ENCODE measurements around the gene JADE1.

JADE1 gene

DNA sequence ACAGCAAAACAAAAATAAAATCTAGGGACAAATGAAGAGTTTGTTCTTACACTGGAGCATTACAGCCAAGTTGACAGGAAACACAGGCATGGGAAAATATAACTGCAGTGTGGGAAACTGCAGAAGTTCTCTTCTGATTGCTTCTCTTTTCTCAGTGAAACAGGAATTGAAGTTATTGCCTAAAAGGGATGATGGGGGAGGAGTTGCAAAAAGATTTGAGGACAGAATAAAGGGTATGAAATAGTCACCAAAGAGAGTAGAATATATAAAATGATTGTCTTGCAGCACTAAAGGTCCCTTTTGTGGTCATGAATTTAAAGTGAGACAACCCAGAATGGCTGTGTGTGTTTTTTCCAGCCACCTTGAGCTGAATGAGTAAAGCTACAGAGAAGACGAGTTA, 103.7 kb downstream of the JADE1 start:
- Histone ChIP-seq H3K4me1 (ENCODE audit: control insufficient read depth, insufficient read depth, low read length) (no peaks in the 10 kb centered on the region), H3K9me3 (ENCODE audit: control insufficient read depth, insufficient read depth, low read length) (no peaks in the 10 kb centered on the region), H3K4me3 (ENCODE audit: low read depth, low read length) (no peak overlapping the region), H3K27me3 (ENCODE audit: control insufficient read depth, insufficient read depth, low read length) (no peaks in the 10 kb centered on the region), H3K9ac (ENCODE audit: low read depth, low read length) (no peak overlapping the region), H3K36me3 (ENCODE audit: control insufficient read depth, insufficient read depth, low read length) (no peaks in the 10 kb centered on the region)

DNA sequence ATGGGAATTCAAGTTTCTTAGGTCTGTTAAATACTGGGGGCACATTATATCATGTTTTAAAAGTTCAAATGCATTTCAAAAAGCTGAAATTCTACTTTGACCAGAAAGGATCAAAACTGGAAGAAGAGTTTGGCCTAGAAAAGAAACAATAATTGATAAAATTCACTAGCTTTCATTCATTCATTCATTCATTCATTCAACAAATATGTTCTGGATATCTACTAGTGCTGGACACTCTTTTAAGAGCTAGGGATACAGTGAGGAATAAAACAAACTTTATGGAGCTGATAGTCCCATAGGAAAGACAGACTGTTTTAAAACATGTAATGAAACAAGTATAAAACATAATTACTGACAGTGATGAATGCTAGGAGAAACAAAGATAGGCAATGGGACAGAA, 106.0 kb downstream of the JADE1 start:
- Histone ChIP-seq H3K27me3 (ENCODE audit: control insufficient read depth, insufficient read depth, low read length) (no peaks in the 10 kb centered on the region), H3K4me3 (ENCODE audit: low read depth, low read length) (no peak overlapping the region), H3K4me1 (ENCODE audit: control insufficient read depth, insufficient read depth, low read length) (no peaks in the 10 kb centered on the region), H3K9ac (ENCODE audit: low read depth, low read length) (no peak overlapping the region), H3K9me3 (ENCODE audit: control insufficient read depth, insufficient read depth, low read length) (no peaks in the 10 kb centered on the region), H3K36me3 (ENCODE audit: control insufficient read depth, insufficient read depth, low read length) (no peaks in the 10 kb centered on the region)

DNA sequence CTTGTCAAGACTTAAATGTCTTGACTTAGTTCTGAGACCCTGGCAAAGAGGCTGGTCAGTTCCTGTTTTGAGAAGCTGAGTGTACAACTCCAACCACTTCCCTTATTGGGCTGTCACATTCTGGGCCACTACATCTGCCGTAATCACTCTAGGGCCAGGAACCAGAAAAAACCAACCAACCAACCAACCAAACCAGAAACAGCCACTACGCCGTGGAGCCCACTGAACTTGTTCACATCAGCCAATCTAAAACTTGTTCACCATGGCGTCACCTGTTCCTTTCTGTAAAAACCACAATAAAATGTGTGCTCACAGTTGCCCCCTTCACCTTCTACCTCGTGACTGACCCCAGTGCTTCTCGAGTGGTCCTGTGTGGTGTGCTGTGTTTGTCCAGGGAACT, 107.3 kb downstream of the JADE1 start:
- Histone ChIP-seq H3K4me3 (ENCODE audit: low read depth, low read length) (no peak overlapping the region), H3K36me3 (ENCODE audit: control insufficient read depth, insufficient read depth, low read length) (no peaks in the 10 kb centered on the region), H3K27me3 (ENCODE audit: control insufficient read depth, insufficient read depth, low read length) (no peaks in the 10 kb centered on the region), H3K9ac (ENCODE audit: low read depth, low read length) (no peak overlapping the region), H3K9me3 (ENCODE audit: control insufficient read depth, insufficient read depth, low read length) (no peaks in the 10 kb centered on the region), H3K4me1 (ENCODE audit: control insufficient read depth, insufficient read depth, low read length) (no peaks in the 10 kb centered on the region)

DNA sequence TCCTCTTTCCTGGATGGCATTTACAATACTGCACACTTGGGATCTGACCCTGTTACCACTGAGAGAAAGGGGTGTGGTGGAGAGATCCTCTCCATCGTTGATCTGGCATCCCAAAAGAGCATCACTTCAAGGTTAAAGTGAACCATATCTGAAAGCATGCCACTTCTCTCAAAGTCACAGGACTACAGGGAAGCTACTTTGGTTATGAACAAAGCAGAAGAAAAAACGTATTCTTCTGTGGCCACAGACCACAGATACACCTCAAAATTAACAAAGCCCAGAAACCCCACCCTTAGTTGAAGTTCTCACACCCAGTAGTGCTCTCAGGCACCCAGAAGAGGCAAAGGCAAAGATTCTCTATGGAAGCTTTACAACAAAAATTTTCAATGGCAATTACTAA, 108.3 kb downstream of the JADE1 start:
- H3K9ac ChIP-seq (ENCODE audit: low read depth, low read length): no peak overlapping the region
- H3K4me1 ChIP-seq (ENCODE audit: control insufficient read depth, insufficient read depth, low read length): no peaks in the 10 kb centered on the region
- no peak overlapping the region for H3K4me3 ChIP-seq (ENCODE audit: low read depth, low read length)
- H3K36me3 ChIP-seq (ENCODE audit: control insufficient read depth, insufficient read depth, low read length): no peaks in the 10 kb centered on the region
- no peaks in the 10 kb centered on the region for H3K27me3 ChIP-seq (ENCODE audit: control insufficient read depth, insufficient read depth, low read length)
- H3K9me3 ChIP-seq (ENCODE audit: control insufficient read depth, insufficient read depth, low read length): no peaks in the 10 kb centered on the region

DNA sequence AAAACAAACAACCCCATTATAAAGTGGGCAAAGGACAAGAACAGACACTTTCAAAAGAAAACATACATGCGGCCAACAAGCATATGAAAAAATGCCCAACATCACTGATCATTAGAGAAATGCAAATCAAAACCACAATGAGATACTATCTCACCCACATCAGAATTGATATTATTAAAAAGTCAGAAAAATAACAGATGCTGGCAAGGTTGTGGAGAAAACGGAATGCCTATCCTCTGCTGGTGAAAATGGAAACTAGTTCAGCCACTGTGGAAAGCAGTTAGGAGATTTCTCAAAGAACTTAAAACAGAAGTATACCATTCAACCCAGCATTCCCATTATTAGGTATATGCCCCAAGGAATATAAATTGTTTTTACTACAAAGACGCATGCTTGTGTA, 112.5 kb downstream of the JADE1 start:
- Histone ChIP-seq H3K27me3 (ENCODE audit: control insufficient read depth, insufficient read depth, low read length) (no peaks in the 10 kb centered on the region), H3K9ac (ENCODE audit: low read depth, low read length) (no peak overlapping the region), H3K9me3 (ENCODE audit: control insufficient read depth, insufficient read depth, low read length) (no peaks in the 10 kb centered on the region), H3K4me1 (ENCODE audit: control insufficient read depth, insufficient read depth, low read length) (no peaks in the 10 kb centered on the region), H3K4me3 (ENCODE audit: low read depth, low read length) (no peak overlapping the region), H3K36me3 (ENCODE audit: control insufficient read depth, insufficient read depth, low read length) (no peaks in the 10 kb centered on the region)
